Suppressor macrophage treated with lipopolysaccharide for 1 hour (primary cell): Measurements from ENCODE around the gene CCDC50.
A peak's percentile ranks its signal among the peaks of the same experiment; 100 is the strongest.

ENCODE experiments used
- DNase-seq, 3 donors: peaks; one replicate each; pipeline ENCODE4 v3.0.0-alpha.2; 2020 to 2022

The CCDC50 gene

GRCh38 chr3:191383124-191383523 lies 53.9 kb downstream of the CCDC50 start:
- DNase-seq: no peak

DNA sequence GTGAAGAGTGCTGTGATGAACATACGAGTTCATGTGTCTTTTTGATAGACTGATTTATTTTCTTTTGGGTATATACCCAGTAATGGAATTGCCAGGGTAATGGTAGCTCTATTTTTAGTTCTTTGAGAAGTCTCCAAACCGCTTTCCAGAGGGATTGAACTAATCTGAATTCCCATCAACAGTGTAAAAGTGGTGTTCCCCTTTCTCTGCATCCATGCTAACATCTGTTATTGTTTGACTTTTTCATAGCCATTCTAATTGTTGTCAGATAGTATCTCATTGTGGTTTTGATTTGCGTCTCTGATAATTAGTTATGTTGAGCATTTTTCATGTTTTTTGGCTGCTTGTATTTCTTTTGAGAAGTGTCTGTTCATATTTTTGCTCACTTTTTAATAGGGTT lies 55.9 kb downstream of the CCDC50 start:
- DNase-seq: no peak

- DNase-seq: no peak
Observed at GRCh38 chr3:191387441-191388077, 58.4 kb downstream of the CCDC50 start.

DNA sequence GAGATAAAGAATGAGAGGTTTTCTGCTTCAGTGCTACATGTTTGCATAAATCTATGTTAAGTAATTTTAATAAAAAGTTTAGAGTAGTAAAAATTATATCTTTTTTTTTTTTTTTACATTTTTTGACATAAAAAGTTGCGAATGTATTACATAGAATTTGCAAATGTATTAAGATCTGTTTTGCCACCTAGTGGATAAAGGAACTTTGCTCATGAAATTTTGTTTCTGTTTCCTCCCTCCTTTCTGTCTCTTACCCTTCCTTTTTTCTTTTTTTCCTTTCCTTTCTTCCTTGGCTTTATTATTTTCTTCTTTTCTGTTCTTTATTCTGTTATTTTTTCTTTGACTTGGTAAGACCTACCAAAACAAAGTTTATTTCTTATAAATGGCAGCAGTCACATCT lies 59.6 kb downstream of the CCDC50 start:
- DNase-seq: peak in 1 of 3 donors; percentile 14

DNA sequence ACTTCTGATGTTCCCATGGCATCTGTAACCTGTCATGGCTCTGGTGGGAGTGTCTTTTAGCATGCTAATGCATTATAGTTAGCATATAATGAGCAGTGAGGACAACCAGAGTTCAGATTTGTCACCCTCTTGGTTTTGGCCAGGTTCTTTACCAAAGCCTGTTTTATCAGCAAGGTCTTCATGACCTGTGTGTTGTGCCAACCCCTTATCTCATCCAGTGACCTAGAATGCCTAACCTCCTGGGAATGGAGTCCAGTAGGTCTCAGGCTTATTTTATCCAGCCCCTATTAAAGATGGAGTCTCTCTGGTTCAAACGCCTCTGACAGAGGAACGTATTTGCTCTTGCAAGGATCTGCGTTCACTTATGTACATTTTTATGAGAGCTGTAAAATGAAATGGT lies 61.4 kb downstream of the CCDC50 start:
- no peak for DNase-seq

GRCh38 chr3:191391861-191392808 lies 62.9 kb downstream of the CCDC50 start:
- no peak for DNase-seq

GRCh38 chr3:191393146-191393545 lies 64.0 kb downstream of the CCDC50 start:
- no peak for DNase-seq

- no peak for DNase-seq
Observed at GRCh38 chr3:191397771-191398170, 68.6 kb downstream of the CCDC50 start.

DNA sequence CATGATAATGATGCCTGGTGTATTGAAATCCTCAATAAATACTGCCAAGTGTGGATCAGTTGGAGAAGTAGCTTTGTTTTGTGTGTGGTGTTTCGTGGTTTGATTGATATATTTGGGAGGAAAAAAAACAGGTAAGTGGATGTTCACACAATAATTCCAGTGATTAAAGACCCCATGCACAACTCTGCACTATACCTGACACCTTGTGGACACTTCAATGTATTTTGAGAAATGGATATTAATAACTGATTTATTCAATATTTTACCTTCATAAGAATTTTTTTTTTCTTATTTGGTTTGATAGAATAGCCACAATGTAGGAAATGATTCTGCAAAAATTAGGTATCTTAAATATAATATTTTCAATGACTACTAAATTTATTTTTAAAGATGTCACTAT lies 69.4 kb downstream of the CCDC50 start:
- no peak for DNase-seq

GRCh38 chr3:191399918-191400317 lies 70.7 kb downstream of the CCDC50 start:
- no peak for DNase-seq

GRCh38 chr3:191401775-191402357 lies 72.7 kb downstream of the CCDC50 start:
- DNase-seq: no peak

GRCh38 chr3:191409791-191410359 lies 80.7 kb downstream of the CCDC50 start:
- no peak for DNase-seq

- DNase-seq: no peak
Observed at GRCh38 chr3:191412759-191413158, 83.6 kb downstream of the CCDC50 start.

DNA sequence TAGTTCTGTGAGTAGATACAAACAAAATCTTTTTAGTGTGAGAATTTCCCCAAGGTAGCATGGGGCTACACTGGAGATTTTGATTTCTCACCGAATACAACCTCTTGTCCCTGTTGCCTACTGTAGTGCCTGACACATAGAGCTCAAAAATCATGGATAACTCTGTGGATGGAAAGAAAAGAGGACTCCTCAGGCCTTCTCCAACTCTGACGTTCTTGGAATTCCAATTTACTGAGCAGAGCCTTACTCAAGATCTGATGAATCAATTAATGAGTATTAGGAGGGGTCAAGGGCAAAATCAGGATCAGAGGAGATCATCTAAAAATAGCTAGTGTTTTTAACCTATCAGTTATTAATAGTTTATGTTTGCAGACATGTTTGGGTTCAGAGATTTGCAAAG lies 85.1 kb downstream of the CCDC50 start:
- no peak for DNase-seq

DNA sequence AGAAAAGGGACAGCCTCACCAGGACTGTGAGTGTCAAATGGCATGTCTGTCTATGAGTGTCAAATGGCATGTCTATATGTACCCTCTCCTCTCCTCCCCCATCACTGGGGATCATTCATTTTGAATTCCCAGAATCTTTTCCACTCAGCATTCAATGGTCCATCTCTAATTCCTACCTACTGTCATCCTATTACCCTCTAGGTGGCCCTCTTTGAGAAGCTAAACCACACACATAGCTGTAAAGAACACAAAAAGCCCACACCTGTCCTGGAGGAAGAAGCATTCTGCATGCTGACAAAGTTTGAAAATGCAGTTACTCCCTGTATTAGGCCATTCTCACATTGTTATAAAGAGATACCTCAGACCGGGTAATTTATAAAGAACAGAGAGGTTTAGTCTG lies 85.5 kb downstream of the CCDC50 start:
- DNase-seq: no peak

GRCh38 chr3:191415566-191415965 lies 86.4 kb downstream of the CCDC50 start:
- DNase-seq: no peak

GRCh38 chr3:191417457-191417729 lies 88.2 kb downstream of the CCDC50 start:
- no peak for DNase-seq

DNA sequence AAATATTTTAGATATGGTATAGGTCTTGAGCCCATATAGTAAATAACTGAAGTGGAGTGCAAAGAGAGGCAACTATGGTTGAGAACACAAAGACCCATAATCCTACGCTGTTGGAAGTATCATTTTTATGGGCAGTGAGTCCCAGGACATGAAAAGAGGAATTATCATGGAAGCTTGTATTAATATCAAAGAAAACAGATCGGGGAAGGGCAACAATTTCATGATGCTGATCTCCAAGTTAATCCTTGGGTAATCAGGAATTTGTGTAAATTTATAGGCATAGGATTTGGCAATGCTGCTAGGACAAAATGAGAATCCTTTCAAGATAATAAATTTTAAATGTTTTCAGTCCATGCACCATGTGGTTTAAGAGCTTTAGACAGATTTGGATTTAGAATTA lies 91.6 kb downstream of the CCDC50 start:
- no peak for DNase-seq

GRCh38 chr3:191424881-191425280 lies 95.7 kb downstream of the CCDC50 start:
- DNase-seq: no peak

DNA sequence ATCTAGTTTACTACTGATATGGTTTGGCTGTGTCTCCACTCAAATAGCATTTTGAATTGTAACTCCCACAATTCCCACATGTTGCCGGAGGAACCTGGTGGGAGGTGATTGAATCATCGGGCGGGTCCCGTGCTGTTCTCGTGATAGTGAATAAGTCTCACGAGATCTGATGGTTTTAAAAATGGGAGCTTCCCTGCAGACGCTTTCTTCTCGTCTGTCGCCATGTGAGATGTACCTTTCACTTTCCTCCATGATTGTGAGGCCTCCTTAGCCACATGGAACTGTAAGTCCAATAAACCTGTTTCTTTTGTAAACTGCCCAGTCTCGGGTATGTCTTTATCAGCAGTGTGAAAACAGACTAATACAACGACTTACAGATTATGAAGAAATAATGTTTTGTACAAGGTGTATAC lies 96.1 kb downstream of the CCDC50 start:
- DNase-seq: no peak

- no peak for DNase-seq
Observed at GRCh38 chr3:191426311-191426710, 97.1 kb downstream of the CCDC50 start.

DNA sequence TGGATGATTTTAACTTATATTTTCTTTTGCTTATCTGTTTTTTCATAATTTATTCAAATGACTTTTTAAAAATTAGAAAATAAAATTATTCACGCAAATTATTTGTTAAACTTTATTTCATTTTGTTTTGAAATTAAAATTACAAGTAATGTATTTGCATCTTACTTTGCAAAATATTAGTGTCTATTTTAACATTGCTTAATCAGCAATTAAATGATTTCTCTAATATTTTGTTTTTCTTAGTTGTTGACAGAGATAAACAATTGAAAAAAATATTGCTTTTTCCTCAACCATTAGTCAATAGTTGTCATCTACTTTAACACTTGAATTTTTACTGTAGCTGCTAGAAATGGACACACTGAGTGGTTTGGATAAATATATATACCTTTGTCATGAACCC lies 99.0 kb downstream of the CCDC50 start:
- no peak for DNase-seq

- DNase-seq: no peak
Observed at GRCh38 chr3:191430103-191430502, 100.9 kb downstream of the CCDC50 start.
